ENCODE measurements around the gene CIAO3. TPM values are rescaled to one million over a fixed set of nuclear protein-coding genes. Genes with fewer than 3 reads are reported as not detected.

The CIAO3 gene
- total RNA-seq, 2 experiments from 2014 or later: 31.8 to 32.2 TPM

GRCh38 chr16:729768-730665 is 10.8 kb downstream of the CIAO3 start:
- intact Hi-C loops (cut with micrococcal nuclease): no loop called here
- ChIA-PET POLR2A (interaction anchor here (0.6 to 1.0 kb wide), 2 partner anchors 14 to 277 kb away, joined by 3 read pairs; no protein-coding TSS in a partner anchor), CTCF (interaction anchor here (5.5 kb wide), 1 partner anchor 10 kb away, joined by 33 read pairs; the partner anchor contains the start of gene ANTKMT)
- Mint-ChIP-seq H3K27ac (no peak overlapping the region), H3K4me3 (no peak overlapping the region), H3K9me3 (no peaks in the 10 kb centered on the region), H3K4me1 (ENCODE audit: low read depth) (peaks cover under 1% of the 10 kb centered on the region), H3K27me3 (no peaks in the 10 kb centered on the region), H3K36me3 (peaks cover 3% of the 10 kb centered on the region)
- no peak for DNase-seq

- no peaks in the 10 kb centered on the region for H3K27me3 Mint-ChIP-seq
- no peaks in the 10 kb centered on the region for H3K9me3 Mint-ChIP-seq
- no peak for DNase-seq
- no peaks in the 10 kb centered on the region for H3K36me3 Mint-ChIP-seq
- intact Hi-C loops (cut with micrococcal nuclease): no loop called here
- peak overlapping the region; percentile 57 for H3K4me3 Mint-ChIP-seq
- no peaks in the 10 kb centered on the region for H3K4me1 Mint-ChIP-seq (ENCODE audit: low read depth)
- no peak overlapping the region for H3K27ac Mint-ChIP-seq
- POLR2A ChIA-PET: interaction anchor here (0.6 to 1.6 kb wide), 6 partner anchors 7 to 278 kb away, joined by 3 to 8 read pairs (median 3); partner anchors contain the start of genes CHTF18, CIAO3, RPUSD1 and STUB1
- CTCF ChIA-PET: interaction anchor here (2.7 to 5.5 kb wide), 2 partner anchors 9 to 13 kb away, joined by 11 to 33 read pairs; partner anchors contain the start of genes ANTKMT and METRN
These were observed 11.7 kb downstream of the CIAO3 start for GRCh38 chr16:728890-729744.

- Mint-ChIP-seq H3K36me3 (no peaks in the 10 kb centered on the region), H3K27me3 (no peaks in the 10 kb centered on the region), H3K4me3 (peak overlapping the region; percentile 57), H3K9me3 (no peaks in the 10 kb centered on the region), H3K4me1 (ENCODE audit: low read depth) (no peaks in the 10 kb centered on the region), H3K27ac (no peak overlapping the region)
- POLR2A ChIA-PET: interaction anchor here (0.6 to 1.6 kb wide), 4 partner anchors 8 to 60 kb away, joined by 3 to 8 read pairs (median 4); partner anchors contain the start of genes CHTF18, CIAO3, RPUSD1 and STUB1
- intact Hi-C loops (cut with micrococcal nuclease): no loop called here
- DNase-seq: peak; percentile 72
- CTCF ChIA-PET: interaction anchor here (0.9 to 5.5 kb wide), 3 partner anchors 8 to 57 kb away, joined by 3 to 33 read pairs (median 11); partner anchors contain the start of genes ANTKMT and METRN
These were observed 12.5 kb downstream of the CIAO3 start for GRCh38 chr16:728131-728889.

- ChIA-PET CTCF (interaction anchor here (0.9 to 5.5 kb wide), 3 partner anchors 7 to 58 kb away, joined by 3 to 33 read pairs (median 11); partner anchors contain the start of genes ANTKMT and METRN), POLR2A (interaction anchor here (1.6 to 3.2 kb wide), 3 partner anchors 12 to 61 kb away, joined by 5 to 9 read pairs (median 8); partner anchors contain the start of genes CHTF18, CIAO3 and RPUSD1)
- no peaks in the 10 kb centered on the region for H3K36me3 Mint-ChIP-seq
- no peaks in the 10 kb centered on the region for H3K27me3 Mint-ChIP-seq
- DNase-seq: no peak
- intact Hi-C loops (cut with micrococcal nuclease): no loop called here
- H3K4me1 Mint-ChIP-seq (ENCODE audit: low read depth): no peaks in the 10 kb centered on the region
- H3K27ac Mint-ChIP-seq: no peak overlapping the region
- peak overlapping the region; percentile 48 for H3K4me3 Mint-ChIP-seq
- no peaks in the 10 kb centered on the region for H3K9me3 Mint-ChIP-seq
These were observed 13.4 kb downstream of the CIAO3 start for GRCh38 chr16:727291-727977.

GRCh38 chr16:726438-727290 is 14.1 kb downstream of the CIAO3 start, which contains the start of the genes CCDC78 and HAGHL:
CCDC78 (minus strand) TSS chr16:726443; CDS start chr16:726367, 76 bp downstream.
HAGHL (plus strand) TSS chr16:727106; CDS start chr16:727510, 404 bp downstream.
- Mint-ChIP-seq H3K27ac (no peak within 1 kb of the TSS), H3K9me3 (no peaks in the 10 kb centered on the region), H3K36me3 (no peaks in the 10 kb centered on the region), H3K27me3 (no peaks in the 10 kb centered on the region), H3K4me1 (ENCODE audit: low read depth) (no peaks in the 10 kb centered on the region), H3K4me3 (peak within 1 kb of the TSS; percentile 56)
- peak; percentile 70 for DNase-seq
- POLR2A ChIA-PET: interaction anchor here (0.6 to 3.2 kb wide), 3 partner anchors 11 to 31 kb away, joined by 3 to 9 read pairs (median 3); no protein-coding TSS in a partner anchor
- CTCF ChIA-PET: interaction anchor here (1.5 to 2.7 kb wide), 4 partner anchors 9 to 14 kb away, joined by 5 to 11 read pairs (median 8); partner anchors contain the start of genes CIAO3 and METRN
- intact Hi-C loops (cut with micrococcal nuclease): no loop called here

GRCh38 chr16:726188-726437 is 14.7 kb downstream of the CIAO3 start:
- Mint-ChIP-seq H3K4me1 (ENCODE audit: low read depth) (no peaks in the 10 kb centered on the region), H3K27ac (no peak overlapping the region), H3K36me3 (no peaks in the 10 kb centered on the region), H3K9me3 (no peaks in the 10 kb centered on the region), H3K4me3 (no peak overlapping the region), H3K27me3 (no peaks in the 10 kb centered on the region)
- CTCF ChIA-PET: interaction anchor here (1.5 to 2.3 kb wide), 4 partner anchors 10 to 15 kb away, joined by 5 to 12 read pairs (median 8); partner anchors contain the start of genes CIAO3 and METRN
- POLR2A ChIA-PET: interaction anchor here (0.6 to 3.2 kb wide), 3 partner anchors 10 to 30 kb away, joined by 3 to 9 read pairs (median 3); no protein-coding TSS in a partner anchor
- DNase-seq: no peak
- intact Hi-C loops (cut with micrococcal nuclease): no loop called here

- H3K4me1 Mint-ChIP-seq (ENCODE audit: low read depth): no peaks in the 10 kb centered on the region
- no peaks in the 10 kb centered on the region for H3K36me3 Mint-ChIP-seq
- H3K9me3 Mint-ChIP-seq: no peaks in the 10 kb centered on the region
- no peak overlapping the region for H3K27ac Mint-ChIP-seq
- intact Hi-C loops (cut with micrococcal nuclease): no loop called here
- ChIA-PET CTCF (interaction anchor here (1.5 to 2.3 kb wide), 4 partner anchors 10 to 16 kb away, joined by 5 to 12 read pairs (median 8); partner anchors contain the start of genes CIAO3 and METRN), POLR2A (interaction anchor here (1.1 to 3.2 kb wide), 3 partner anchors 10 to 30 kb away, joined by 3 to 9 read pairs (median 5); no protein-coding TSS in a partner anchor)
- DNase-seq: no peak
- H3K4me3 Mint-ChIP-seq: no peak overlapping the region
- no peaks in the 10 kb centered on the region for H3K27me3 Mint-ChIP-seq
These were observed 15.2 kb downstream of the CIAO3 start for GRCh38 chr16:725463-726187.

- ChIA-PET POLR2A (interaction anchor here (1.3 to 3.2 kb wide), 2 partner anchors 9 to 11 kb away, joined by 5 to 9 read pairs; no protein-coding TSS in a partner anchor), CTCF (interaction anchor here (0.6 to 2.3 kb wide), 5 partner anchors 8 to 557 kb away, joined by 3 to 12 read pairs (median 4); partner anchors contain the start of gene METRN)
- no peaks in the 10 kb centered on the region for H3K9me3 Mint-ChIP-seq
- H3K4me1 Mint-ChIP-seq (ENCODE audit: low read depth): peaks cover 4% of the 10 kb centered on the region
- H3K27me3 Mint-ChIP-seq: no peaks in the 10 kb centered on the region
- H3K4me3 Mint-ChIP-seq: no peak overlapping the region
- intact Hi-C loops (cut with micrococcal nuclease): no loop called here
- DNase-seq: no peak
- no peaks in the 10 kb centered on the region for H3K36me3 Mint-ChIP-seq
- H3K27ac Mint-ChIP-seq: no peak overlapping the region
These were observed 15.8 kb downstream of the CIAO3 start for GRCh38 chr16:725041-725376.

Data from activated CD4-positive, alpha-beta memory T cell treated with anti-CD3 and anti-CD28 coated beads for 36 hours (primary cell).